ENCODE data around the gene OR6A2. TPM values are rescaled to one million over a fixed set of nuclear protein-coding genes. Genes with fewer than 3 reads are reported as not detected.

The OR6A2 gene
- total and polyA plus RNA-seq, 2 of the 4 experiments (the other 2 are of a cell fraction), result 0.07 to 0.72 TPM

- 60% methylated on average over 1 of the region's 5 CpGs; no CpG with 5 or more reads in 1 of the 2 experiments for WGBS, 2 experiments (ENCODE audit: extremely low coverage in 2 of 2, insufficient read length in 1 of 2)
- H2BK20ac ChIP-seq (ENCODE audit: low read depth, low read length), result no peak overlapping the region
- H2AK5ac ChIP-seq (ENCODE audit: low read depth, low read length), result no peak overlapping the region
- peak overlapping the region; percentile 64 for H2AFZ ChIP-seq (replicated peaks; ENCODE audit: low read length, poor library complexity)
- in situ Hi-C loops (cut with MboI; ENCODE audit: low sequenced_read_pairs), result no loop called here
- no peak overlapping the region for H3K9ac ChIP-seq (ENCODE audit: low read depth, low read length)
- no peak overlapping the region for H2BK15ac ChIP-seq (ENCODE audit: low read depth, low read length)
- H2BK120ac ChIP-seq (ENCODE audit: low read depth, low read length), result no peak overlapping the region
- H3K14ac ChIP-seq (replicated peaks; ENCODE audit: low read depth, low read length), result no peak overlapping the region
- no peaks in the 10 kb centered on the region for H3K9me3 ChIP-seq (ENCODE audit: control insufficient read depth, insufficient read depth, low read length)
- H3K4me1 ChIP-seq (ENCODE audit: control insufficient read depth, insufficient read depth, low read length), result no peaks in the 10 kb centered on the region
- ChIA-PET CTCF (interaction anchor here (0.9 to 2.5 kb wide), 3 partner anchors 8 to 11 kb away, joined by 3 to 17 read pairs (median 9); no protein-coding TSS in a partner anchor), POLR2A (ENCODE audit: unreplicated experiment) (no interaction called here)
- H3K23ac ChIP-seq (ENCODE audit: low read depth, low read length), result no peak overlapping the region
- H4K5ac ChIP-seq (ENCODE audit: low read depth, low read length), result no peak overlapping the region
- H3K4ac ChIP-seq (ENCODE audit: low read depth, low read length), result no peak overlapping the region
- no peak overlapping the region for H3K18ac ChIP-seq (ENCODE audit: low read depth, low read length)
- no TSS peak for BruUV-seq (replicated peaks)
- H3K27ac ChIP-seq (ENCODE audit: insufficient read depth, low read length), result no peak overlapping the region
- no peak overlapping the region for H3K4me3 ChIP-seq (ENCODE audit: insufficient read depth, low read depth, low read length)
- intact Hi-C loops (cut with micrococcal nuclease), result no loop called here
- no peaks in the 10 kb centered on the region for H3K36me3 ChIP-seq (ENCODE audit: control insufficient read depth, insufficient read depth, low read length)
- TF ChIP-seq USF2 (IDR thresholded peaks at IDR 0.05; ENCODE audit: low read depth, low read length) (no peak), CEBPB (IDR thresholded peaks at IDR 0.05; ENCODE audit: low read depth, low read length) (no peak), RFX5 (IDR thresholded peaks at IDR 0.05; ENCODE audit: low read depth, low read length) (no peak), CHD1 (IDR thresholded peaks at IDR 0.05; ENCODE audit: low read depth, low read length) (no peak), MAZ (IDR thresholded peaks at IDR 0.05; ENCODE audit: borderline replicate concordance, low read depth, low read length) (no peak), MAFK (IDR thresholded peaks at IDR 0.05; ENCODE audit: low read depth, low read length) (no peak), RCOR1 (IDR thresholded peaks at IDR 0.05; ENCODE audit: insufficient replicate concordance, low read length) (no peak), MXI1 (IDR thresholded peaks at IDR 0.05; ENCODE audit: borderline replicate concordance, low read depth, low read length) (no peak), POLR2A (IDR thresholded peaks at IDR 0.05; ENCODE audit: low read depth, low read length) (no peak), FOS (IDR thresholded peaks at IDR 0.05; ENCODE audit: low read depth, low read length) (no peak)
- TF ChIP-seq, protein P1, sequence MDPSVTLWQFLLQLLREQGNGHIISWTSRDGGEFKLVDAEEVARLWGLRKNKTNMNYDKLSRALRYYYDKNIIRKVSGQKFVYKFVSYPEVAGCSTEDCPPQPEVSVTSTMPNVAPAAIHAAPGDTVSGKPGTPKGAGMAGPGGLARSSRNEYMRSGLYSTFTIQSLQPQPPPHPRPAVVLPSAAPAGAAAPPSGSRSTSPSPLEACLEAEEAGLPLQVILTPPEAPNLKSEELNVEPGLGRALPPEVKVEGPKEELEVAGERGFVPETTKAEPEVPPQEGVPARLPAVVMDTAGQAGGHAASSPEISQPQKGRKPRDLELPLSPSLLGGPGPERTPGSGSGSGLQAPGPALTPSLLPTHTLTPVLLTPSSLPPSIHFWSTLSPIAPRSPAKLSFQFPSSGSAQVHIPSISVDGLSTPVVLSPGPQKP (IDR thresholded peaks at IDR 0.05; ENCODE audit: borderline replicate concordance, low read depth, low read length), result no peak
- no peak overlapping the region for H2BK5ac ChIP-seq (ENCODE audit: low read depth, low read length, poor library complexity, severe bottlenecking)
- no peak overlapping the region for H4K91ac ChIP-seq (ENCODE audit: insufficient read depth, low read depth, low read length)
- H4K20me1 ChIP-seq (ENCODE audit: insufficient read depth, low read length), result no peaks in the 10 kb centered on the region
- dilution Hi-C loops (cut with HindIII; ENCODE audit: low sequenced_read_pairs, unreplicated experiment), result no loop called here
- no peak for DNase-seq
- peaks cover 2% of the 10 kb centered on the region; the same call in 1 of the 2 replicates for H3K27me3 ChIP-seq (ENCODE audit: control insufficient read depth, insufficient read depth, low read length)
- no peaks in the 10 kb centered on the region for H3K9me1 ChIP-seq (ENCODE audit: insufficient read depth, low read length)
- no peak overlapping the region for H3K4me2 ChIP-seq (ENCODE audit: low read depth, low read length)
- no peak for ATAC-seq (ENCODE audit: low read depth)
- H2AK9ac ChIP-seq (replicated peaks; ENCODE audit: low read depth, low read length, poor library complexity), result no peak overlapping the region
- no peak overlapping the region for H4K8ac ChIP-seq (ENCODE audit: low read depth in 2 of 2, low read length in 2 of 2)
- no peaks in the 10 kb centered on the region for H3K79me1 ChIP-seq (ENCODE audit: low read depth in 1 of 2, low read length in 2 of 2)
- no peak overlapping the region for H3K56ac ChIP-seq (ENCODE audit: extremely low read depth, insufficient read depth, low read length)
These were observed 53.3 kb downstream of the OR6A2 start for GRCh38 chr11:6746086-6746618.

All from IMR-90 (cell line).